GM19324 (cell line): ENCODE measurements around the gene BCAR1.
"Not testable (repeated sequence)": the region's sequence is repeated elsewhere in the genome, so short reads cannot be mapped to it uniquely, and the experiment has no call there.

ENCODE experiments used
- ATAC-seq: cut with Tn5 transposase; IDR thresholded peaks from one replicate; pipeline ENCODE4 v1.9.1; 2021; ENCODE audit warnings: mild to moderate bottlenecking, moderate library complexity; ENCODE audit not compliant: unreplicated experiment, low FRiP score

BCAR1 gene, protein sequence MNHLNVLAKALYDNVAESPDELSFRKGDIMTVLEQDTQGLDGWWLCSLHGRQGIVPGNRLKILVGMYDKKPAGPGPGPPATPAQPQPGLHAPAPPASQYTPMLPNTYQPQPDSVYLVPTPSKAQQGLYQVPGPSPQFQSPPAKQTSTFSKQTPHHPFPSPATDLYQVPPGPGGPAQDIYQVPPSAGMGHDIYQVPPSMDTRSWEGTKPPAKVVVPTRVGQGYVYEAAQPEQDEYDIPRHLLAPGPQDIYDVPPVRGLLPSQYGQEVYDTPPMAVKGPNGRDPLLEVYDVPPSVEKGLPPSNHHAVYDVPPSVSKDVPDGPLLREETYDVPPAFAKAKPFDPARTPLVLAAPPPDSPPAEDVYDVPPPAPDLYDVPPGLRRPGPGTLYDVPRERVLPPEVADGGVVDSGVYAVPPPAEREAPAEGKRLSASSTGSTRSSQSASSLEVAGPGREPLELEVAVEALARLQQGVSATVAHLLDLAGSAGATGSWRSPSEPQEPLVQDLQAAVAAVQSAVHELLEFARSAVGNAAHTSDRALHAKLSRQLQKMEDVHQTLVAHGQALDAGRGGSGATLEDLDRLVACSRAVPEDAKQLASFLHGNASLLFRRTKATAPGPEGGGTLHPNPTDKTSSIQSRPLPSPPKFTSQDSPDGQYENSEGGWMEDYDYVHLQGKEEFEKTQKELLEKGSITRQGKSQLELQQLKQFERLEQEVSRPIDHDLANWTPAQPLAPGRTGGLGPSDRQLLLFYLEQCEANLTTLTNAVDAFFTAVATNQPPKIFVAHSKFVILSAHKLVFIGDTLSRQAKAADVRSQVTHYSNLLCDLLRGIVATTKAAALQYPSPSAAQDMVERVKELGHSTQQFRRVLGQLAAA

DNA sequence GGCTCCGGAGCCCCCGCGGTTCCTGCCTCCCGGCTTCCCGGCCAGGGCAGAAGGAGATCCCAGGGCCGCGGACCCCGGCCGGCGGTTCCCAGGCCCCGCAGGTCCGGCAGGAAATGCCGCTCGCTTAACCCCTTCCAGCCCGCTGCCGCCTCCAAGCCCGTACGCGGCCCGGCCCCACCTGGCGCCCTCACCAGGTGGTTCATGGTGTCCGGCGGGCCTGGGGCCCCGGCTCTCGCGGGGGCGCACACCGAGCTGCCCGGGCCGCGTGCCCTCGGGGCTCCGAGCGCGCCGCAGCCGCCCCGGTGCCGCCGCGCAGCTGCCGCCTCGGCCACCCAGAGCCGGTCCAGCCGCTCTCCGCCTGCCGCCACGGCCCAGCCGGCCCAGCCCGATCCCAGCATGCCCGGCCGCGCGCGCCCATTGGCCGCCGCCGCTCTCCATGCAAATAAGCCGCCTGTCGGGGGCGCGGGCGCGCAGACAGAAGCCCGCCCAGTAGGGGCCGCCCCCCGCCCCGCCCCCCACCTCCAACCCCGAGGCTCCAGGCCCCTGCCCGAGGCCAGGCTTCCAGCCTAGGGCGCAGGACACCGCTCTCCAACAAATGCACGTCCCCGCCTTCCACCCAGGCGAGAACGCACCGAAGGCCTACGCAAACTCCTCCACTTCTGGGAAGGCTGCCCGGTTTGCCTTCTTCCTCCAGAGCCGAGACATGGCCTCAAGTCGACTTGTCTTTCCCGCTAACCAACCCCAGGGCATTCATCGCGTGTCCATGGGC, at the start of gene BCAR1:
TSS of gene BCAR1 (minus strand) at position 345 of the 769 bp plus-strand sequence. CDS start at position 203, 142 bp downstream.
- ATAC-seq = peak; percentile 79

DNA sequence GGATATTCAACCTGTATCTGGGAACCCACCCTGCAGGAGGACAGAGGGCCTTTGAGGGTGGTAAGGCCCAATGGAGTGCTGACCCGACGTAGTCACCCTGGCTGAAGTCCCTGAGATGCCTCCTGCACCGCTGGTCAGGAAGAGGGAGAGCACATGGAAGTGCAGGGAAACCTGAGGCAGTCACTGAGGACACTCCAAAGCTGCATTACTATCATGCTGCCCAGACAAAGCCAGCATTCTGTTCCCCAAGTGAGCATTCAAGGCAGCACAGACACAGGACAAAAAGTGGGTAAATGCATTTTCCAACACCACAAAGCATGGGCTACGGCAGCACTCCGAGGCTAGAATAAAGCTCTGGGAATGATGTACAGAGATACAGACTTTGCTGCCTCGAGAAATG, 46.8 kb upstream of the BCAR1 start:
- ATAC-seq = no peak

DNA sequence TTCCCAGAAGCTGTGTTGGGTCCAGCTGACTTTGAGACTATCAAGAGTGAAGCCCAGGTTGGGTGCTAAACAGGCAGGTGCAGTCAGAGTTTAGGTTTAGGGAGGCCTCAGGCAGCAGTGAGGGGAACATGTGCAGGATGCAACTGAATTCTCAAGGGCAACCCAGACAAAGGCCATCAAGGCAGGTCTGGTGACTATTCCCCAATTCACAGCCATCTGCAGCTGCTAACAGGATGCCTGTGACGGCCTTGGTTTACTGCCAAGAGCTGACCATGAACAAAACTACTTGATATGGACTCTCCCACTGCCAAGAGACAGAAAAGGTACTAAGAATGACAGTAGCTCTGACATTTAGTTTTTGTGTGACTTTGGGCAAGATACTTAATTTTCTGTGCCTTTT, 45.2 kb upstream of the BCAR1 start:
- no peak for ATAC-seq

DNA sequence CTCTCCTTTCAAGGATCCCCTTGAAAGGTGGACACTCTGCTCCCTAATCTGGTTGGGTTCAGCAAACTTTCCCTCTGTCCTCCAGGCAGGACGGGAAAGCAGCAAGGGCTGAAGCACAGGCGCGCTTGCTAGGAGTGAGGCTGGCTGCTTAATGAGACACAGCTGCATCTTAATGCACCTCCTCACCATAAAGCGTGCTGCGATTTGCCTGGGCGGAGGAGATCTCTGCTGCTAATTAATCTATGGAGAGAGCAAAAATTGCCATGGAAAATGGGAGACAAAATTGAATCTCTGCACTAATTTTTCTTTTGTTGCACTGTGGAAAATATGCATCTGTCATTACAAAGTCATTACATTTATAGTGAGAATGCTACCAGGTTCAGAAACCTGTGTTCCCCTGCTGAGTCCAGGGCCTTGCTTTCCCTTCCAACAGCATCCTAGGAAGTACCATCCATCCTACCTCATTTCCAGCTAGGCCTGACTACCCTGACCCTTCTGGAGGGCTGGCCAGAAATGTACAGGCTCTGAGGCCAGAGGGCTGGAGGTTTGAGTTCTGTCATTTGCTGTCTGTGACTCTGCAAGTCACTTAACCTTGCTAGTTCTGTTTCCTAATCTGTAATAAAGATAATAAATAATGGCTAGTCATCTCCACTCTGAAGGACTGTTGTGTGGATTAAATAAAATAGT, 43.5 kb upstream of the BCAR1 start:
- no peak for ATAC-seq

DNA sequence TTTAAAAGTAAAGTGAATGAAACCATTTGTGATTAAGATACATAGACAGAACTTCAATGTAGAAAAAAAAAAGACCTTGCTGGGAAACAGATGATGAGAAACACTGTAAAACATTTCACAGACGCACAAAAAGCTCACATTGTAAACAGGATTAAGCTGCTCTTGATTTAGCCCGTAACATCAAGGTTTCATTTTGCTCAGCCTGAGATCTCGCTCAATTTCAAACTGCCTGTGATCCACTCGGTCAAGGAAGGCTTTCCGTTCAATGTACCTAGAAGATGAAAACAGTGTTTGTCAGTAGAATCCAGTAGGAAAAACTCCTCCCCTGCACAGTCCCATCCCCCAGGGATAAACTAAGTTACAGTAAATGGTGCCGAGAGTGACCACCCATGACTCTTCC, 42.3 kb upstream of the BCAR1 start:
- no peak for ATAC-seq

DNA sequence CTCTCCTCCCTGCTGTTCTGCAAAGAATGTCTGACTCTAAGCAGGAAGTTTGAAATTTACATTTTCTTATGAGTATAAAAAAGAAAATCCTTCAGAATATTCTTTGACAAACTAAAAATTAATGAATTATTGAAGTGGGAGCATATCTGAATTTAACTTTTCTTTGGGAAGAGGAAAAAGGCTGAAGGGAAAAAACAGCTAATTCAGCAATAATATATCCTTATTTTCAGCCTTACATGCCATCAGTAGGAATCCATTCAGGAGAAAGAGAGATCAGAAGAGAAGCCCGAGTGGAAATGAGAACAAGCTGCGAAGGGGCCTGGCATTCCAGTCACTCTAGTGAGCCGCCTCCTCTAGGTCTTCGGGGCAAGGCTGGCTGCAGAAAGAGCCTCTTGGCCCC, 41.7 kb upstream of the BCAR1 start:
- no peak for ATAC-seq

DNA sequence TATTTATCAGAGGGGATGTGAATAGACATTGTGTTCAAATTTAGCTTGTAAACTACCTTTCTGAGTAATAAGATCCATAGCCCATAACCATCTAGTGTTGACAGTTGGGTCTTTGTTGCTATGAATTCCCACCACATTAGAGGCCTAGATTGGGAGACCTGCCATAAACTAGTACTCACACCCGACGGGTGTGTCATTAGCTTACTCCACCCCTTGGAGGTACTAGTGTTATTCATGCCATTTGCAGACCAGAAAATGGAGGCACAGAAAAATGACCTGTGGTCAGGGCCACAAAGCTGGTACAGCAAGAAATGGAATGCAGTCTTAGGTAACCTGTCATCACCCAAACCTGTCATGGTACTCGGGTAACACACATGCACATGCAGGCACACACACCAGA, 41.3 kb upstream of the BCAR1 start:
- no peak for ATAC-seq

DNA sequence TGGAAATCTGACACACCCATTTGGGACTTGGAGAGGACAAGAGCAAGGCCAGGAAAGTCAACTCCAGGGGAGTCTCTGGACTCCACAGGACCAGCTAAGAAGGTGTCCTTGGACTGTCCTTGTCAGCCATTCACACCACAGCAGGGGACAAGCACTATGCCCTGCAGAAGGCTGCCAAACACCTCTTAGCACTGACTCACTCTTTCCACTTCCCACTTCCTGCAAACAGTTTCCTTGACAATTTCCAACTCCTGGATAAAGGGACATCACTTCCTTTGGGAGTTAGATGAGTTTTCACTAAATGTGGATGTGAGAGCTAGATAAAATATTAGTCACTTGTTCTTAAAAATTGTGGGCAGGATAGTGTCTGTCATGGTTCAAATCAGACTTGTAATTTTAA, 37.8 kb upstream of the BCAR1 start:
- ATAC-seq = no peak

DNA sequence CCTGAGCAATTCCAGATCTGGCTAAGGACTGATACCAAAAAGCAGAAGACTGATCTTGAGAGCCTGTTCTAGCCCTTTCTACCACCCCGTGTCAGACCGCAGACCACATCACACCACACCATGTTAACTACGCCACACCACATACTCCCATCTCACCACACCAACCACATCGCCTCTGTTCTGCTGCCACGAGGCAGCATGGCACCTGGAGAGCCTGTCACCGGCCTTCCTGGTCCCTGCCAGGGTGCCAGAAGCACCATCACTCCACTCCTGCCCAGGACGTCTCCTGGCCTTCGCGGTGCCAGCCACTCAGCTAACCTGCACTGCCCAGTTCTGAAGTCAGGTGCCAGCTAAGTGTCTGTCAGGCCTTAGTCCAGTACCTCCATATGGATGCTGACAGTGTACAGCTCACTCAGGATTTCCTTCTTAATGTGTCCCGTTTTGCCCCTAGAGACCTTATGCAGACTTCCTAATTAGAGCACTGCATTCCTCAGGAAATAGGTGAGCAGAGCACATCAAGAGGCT, 37.2 kb upstream of the BCAR1 start:
- no peak for ATAC-seq

DNA sequence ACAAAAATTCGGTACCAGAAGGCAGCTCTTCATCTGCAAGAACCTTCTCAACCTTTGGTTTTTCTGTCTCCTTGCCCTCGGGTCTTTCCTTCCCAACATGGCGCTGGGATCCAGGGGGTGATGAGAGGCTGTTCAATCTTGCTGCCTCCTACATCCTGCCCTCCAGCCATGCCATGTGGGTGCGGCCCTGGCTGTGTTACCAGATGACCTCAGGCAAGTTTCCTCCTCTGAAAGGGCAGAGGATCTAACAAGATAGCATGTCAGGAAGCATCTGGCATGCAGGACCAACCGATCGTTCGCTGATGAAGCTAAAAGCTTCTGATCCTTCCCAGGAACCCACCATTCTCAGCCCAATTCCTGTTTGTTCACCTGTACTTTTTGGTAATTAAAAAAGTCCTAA, 36.8 kb upstream of the BCAR1 start:
- ATAC-seq = no peak

DNA sequence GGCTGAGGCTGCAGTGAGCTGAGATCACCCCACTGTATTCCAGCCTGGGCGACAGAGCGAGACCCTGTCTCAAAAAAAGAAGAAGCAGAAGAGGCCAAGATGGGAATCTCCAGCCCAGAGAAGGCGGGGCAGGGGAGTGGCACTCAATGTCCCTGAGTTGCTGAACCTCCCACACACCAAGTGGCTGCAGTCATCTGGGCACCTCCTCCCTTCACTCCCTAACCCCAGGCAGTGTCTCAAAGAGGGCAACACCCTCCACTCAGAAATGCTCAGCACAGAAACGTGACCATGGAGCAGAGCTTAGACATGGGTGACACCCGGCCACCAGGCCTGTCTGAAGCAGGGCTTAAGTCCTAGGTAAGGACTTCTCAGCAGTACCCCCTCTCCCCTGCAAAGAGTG, 36.3 kb upstream of the BCAR1 start:
- no peak for ATAC-seq

DNA sequence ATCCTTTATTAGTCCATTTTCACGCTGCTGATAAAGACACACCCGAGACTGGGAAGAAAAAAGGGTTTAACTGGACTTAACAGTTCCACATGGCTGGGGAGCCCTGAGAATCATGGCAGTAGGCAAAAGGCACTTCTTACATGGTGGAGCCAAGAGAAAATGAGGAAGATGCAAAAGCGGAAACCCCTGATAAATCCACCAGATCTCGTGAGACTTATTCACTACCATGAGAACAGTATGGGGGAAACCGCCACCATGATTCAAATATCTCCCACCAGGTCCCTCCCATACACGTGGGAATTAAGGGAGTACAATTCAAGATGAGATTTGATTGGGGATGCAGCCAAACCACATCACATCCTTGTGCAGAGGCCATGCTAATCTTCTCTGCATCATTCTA, 35.0 kb upstream of the BCAR1 start:
- ATAC-seq = no peak

DNA sequence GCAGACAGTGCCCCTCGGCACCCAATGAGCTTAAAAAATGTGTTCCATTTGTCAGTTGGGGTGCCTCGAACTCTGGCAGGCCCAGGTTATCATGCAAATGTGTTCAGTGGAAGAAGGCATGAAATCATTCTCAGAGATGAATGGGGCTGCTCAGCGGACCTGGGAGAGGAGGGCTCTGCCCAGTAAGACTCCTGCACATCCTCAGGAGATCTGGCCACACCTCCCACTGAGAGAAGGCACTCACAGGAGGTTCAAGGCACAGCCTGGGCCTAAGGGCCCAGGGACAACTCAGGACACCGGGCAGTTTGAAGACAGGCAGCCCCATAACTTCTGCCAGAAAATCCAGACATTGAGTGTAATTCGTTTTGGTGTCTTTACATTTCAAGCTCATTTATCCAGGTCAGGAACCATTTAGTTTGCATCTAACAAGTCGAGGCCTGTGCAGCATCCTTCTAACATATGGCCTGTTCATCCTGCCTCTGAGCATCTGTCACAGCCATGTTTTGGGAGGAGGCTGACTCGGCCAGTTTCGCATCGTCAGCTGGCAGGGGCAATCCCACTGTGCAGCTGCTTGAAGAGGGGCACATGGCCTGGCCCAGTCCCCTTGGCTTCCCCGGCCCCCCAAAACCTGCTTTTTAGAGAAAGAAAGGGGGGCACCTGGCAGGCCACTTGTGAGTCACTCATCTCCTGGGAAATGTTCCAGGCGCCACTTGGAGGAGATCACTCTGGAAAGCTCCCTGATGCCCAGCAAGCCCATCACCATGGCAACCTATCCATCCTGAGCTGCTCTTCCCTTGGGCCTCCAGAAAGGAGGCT, 31.2 kb upstream of the BCAR1 start:
- ATAC-seq = no peak

DNA sequence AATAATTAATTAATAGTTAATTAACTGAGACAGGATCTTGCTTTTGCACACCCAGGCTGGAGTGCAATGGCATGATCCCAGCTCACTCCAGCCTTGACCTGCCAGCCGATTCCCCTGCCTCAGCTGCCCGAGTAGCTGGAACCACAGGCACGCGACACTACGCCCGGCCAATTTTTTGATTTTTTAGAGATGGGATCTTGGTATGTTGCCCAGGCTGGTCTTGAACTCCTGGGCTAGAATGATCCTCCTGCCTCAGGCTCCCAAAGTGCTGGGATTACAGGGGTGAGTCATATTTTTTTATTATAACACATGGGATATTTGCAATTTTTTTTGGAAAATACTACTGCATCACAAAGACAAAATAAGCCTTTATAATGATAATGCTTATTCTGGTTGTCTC, 30.4 kb upstream of the BCAR1 start:
- ATAC-seq = no peak

DNA sequence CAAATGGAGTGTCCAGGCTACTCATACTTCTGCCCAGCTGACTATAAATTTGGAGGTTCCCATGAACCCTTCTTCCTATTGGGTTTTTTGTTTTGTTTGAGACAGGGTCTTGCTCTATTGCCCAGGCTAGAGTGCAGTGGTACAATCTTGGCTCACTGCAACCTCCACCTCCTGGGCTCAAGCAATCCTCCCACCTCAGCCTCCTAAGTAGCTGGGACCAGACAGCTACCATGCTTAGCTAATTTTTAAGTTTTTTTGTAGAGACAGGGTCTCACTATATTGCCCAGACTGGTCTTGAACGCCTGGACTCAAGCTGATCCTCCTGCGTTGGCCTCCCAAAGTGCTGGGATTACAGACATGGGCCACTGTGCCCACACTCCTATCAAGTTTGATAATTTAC, 29.6 kb upstream of the BCAR1 start:
- ATAC-seq = not testable (repeated sequence)

DNA sequence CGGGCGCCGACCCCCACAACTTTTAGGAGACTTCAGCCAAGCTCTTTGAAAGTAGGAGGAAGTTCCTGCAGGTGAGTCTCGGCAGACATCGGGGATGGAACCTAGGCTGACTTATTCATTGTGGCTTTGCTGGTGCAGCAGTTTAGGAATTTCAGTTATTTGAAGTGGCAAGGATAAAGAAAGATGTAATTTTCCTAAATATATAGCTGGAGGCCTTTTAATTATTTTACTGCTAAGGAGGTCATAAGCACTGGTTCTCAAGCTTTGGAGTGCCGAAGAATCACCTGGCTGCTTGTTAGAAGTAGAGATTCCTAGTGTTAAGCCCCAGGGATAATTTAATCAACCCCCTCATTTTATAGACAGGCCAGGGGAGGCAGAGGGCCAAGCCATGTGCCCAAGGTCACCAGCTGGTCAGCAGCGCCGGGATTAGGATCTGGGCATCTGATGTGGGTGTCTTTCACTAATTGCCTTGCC, 28.9 kb upstream of the BCAR1 start:
- ATAC-seq = no peak

DNA sequence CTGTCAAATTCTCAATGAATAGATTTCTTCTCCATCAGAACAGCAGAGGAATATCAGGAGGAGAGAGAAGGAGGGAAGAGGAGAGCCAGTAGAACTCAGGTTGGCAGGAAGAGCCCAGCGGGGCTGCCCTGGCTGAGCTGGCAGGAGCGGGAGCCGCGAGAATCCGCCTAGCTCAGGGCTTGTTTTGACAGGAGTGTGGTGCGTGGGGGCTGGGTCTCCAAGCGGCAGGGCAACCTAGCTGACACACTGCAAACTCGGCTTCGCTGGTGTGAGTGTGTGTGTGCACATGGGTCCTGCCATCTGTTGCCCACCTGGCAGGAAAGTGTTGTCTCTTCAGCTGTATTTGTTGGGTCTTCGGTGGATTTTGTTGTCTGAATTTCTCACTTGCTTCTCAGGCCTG, 27.9 kb upstream of the BCAR1 start:
- no peak for ATAC-seq

DNA sequence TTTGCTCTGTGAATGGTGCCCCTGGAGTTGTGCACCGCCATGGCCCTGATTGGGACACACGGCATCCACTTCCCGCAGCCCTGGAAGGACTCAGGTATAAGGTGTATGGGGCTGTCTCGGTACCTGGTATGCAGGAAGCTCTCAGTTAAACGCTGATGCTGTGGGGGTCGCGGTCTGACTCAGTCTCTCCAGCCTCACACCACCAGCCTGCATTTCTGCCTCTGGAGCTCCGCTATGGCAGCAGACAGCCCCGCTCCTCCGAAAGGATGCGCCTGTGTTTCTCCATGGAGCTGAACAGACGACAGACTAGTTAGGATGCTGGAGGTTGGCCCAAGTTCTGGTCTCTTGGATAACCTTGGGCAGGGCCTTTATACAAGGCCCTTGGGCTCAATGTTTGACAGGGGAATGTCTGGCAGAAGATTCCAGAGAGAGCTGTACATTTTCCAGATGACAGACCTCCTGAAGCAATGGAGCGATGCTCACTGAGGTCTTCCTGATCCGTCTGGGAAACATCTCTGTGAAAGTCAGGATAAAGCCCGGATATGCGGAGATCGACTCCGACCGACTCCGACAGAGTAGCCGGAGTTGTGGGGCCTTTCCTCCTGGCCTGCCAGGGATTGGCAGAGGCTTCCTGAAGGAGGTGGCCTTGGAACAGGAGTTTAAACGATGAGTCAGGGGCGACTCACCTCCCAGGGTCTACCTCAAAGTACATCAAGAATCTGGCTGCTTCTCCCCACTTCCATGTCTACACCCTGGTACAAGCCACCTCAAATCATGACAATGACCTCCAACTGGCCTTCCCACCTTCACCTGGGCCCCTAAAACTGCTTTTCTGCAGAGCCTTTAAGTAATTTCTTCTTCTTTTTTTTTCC, 21.9 kb upstream of the BCAR1 start:
- ATAC-seq = no peak
